ENCODE measurements around the gene CLUH.
"Not testable (repeated sequence)": the region's sequence is repeated elsewhere in the genome, so short reads cannot be mapped to it uniquely, and the experiment has no call there.

Gene CLUH

DNA sequence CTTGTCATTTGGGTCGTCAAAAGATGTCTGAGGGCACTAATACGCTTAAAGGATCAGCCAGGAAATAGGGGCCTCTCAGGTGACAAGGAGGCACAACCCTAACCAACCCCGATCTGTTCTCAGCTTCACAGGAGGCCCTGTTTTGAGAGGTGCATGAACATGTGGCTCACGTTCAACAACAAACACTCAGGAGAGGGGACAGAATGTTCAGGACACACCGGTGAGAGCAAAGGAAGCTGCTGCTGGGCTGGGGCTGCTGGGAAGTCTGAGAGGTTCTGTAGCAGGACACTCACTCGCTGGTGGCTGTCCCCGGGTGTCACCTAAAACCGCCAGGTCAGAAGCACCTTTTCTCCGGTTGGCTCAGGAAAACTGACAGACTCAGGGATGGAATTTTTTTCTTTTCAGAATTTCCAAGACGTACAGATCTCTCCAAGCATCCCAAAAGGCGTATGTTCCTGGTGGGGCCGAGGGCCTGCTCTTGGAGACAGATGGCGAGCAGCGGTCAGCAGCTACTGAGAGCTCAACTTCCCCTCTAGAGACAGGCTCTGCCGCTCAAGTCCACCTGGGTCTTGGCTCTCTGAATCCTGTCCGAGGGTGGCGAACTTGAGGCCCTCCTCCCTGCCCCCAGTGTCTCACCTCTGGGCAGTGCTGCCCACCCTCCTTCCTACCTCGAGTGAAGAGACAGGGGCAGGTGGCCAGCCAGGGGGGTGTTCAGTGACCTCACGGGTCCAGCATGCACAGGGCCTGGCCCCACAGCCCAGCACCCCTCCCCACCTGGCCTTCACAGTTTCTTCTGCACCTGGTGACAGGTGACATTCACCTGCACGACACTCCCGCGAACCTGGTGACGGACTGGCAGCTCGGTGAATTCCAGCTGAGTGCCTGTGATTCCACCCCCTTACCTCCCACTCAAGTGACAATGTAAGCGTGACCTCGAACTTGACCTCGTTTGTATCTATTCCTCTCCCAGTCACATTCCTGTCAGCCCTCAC is 22.9 kb downstream of the CLUH start:
- DNase-seq (ENCODE audit: low read depth, low spot score) = no peak

DNA sequence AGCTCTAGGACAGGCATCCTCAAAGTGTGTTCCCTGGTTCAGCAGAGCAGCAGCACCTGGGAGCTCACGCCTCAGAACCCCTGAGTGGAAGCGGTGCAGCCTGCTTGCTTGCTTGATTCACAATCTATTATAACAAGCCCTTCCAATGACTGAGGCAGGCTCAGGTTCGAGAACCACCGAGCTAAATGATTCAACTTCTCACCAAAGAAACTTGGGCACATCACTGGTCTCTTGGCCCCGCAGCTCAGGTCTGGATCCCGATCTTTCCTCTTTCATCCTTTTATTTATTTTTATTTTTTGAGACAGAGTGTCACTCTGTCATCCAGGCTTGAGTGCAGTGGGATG is 24.5 kb downstream of the CLUH start:
- no peak for DNase-seq (ENCODE audit: low read depth, low spot score)

DNA sequence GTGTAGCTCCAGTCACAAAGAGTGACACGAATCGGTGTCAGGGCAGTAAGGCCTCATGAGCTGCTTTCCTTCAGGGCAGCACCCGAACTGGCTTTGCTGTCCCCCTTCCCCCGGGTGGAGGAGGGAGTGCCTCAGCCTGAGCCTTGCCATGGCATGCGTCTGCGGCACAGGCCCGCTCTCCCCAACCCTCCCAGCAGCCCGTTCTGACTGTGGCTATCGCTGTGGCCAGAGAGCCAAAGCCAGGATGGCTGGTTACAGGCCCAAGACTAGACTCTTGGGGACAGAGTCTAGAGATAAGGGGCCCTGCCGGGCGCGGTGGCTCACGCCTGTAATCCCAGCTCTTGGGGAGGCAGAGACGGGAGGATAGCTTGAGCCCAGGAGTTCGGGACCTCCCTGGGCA is 25.9 kb downstream of the CLUH start:
- DNase-seq (ENCODE audit: low read depth, low spot score) = no peak

DNA sequence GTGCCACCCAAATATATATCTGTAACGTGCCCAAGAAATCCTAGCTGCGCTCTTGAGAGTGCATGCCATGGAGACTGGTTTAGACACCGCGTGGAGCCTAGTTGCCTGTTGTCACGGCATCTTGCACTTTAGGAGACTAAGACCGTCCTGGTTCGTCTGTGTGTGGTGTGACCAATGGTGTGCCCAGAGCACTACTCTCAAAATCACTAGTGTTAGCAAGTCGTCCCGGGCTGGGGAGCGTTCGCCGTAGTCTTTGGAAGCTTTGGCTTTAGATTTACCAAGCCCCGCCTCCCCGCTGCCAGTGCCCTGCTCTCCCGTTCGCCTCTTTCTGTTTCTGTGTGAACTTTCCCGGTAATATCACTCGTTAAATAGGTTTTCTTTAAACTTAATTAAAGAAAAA is 27.0 kb downstream of the CLUH start:
- DNase-seq (ENCODE audit: low read depth, low spot score) = no peak

DNA sequence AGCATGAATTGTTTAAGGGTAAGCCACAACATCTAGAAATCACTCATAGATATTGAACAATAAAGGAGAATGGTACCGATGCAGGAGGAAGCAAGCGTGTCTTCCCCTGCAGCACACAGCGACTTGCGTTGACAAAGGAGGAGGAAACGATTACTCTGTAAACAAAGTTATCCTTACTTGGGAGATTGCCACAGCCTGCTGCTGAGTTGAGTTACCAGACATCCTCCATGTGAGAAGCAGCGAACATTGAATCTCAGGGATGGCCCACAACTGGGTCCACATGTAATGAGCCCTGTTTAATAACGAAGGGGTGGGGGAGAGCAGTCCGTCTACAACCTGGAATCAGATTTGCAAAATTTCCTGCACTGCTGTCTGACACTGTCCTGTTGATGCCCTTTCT is 27.7 kb downstream of the CLUH start:
- no peak for DNase-seq (ENCODE audit: low read depth, low spot score)

DNA sequence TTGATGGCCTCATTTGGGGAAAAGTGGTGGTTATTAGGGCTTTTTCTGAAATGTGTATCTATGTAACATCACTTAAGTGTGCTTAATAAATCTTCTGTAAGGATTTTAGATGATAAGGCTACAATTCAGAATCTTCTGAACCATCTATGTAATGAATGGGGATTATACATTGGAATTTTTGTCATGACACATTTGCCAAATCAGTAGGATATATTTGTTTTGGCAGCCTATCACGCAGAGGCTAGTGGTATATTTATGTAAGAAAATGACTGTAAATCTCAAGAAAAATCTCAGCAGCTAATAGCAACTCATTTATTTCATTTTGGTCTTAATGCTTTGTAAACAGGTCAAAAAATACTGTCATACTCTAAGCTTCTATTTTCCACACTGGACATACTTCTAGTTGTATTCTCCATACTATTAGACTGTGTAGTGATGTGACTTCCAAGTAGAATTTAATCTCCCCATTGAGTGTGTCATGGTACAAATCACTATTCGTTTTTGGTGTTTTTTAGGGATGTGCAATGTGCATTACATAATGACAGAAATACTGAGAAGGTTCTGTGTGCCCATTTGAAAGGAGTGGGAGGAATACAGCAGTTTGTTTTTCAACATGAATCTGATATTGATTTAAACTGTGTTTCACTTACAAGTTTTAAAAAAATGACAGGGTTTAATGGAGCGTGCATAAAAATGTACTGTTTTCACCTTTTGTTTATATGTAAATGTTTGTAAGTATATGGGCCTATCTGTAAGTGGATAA is 29.2 kb downstream of the CLUH start:
- no peak for DNase-seq (ENCODE audit: low read depth, low spot score)

DNA sequence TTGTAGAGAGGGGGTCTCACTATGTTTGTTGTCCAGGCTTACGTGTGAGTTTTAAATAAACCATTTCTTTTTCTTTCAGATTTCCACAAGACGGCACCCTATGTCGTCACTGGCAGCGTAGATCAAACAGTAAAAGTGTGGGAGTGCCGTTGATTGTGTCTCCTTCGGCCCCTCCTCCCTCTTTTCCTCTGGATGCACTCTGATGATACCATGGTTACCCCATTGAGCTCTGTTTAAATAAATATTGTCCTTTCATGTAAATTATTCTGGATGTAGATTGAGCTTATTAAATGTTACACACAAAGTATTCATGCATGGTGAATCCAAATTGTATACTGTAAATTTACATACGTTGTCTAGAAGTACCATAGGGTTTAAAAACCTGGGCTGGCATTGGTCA is 29.9 kb downstream of the CLUH start:
- DNase-seq (ENCODE audit: low read depth, low spot score) = no peak

DNA sequence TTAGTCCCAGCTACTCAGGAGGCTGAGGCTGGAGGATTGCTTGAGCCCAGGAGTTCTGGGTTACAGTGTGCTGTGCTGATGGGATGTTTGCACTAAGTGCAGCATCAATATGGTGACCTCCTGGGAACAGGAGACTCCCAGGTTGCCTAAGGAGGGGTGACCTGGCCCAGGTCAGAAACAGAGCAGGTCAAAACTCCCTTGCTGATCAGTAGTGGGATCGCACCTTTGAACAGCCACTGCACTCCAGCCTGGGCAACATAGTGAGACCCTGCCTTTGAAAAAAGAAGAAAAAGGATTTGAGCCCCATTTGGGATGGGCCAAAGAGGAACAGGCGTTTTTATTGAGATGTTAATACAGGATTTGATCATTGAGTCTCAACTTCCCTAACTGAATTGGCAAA is 30.6 kb downstream of the CLUH start:
- DNase-seq (ENCODE audit: low read depth, low spot score) = no peak

DNA sequence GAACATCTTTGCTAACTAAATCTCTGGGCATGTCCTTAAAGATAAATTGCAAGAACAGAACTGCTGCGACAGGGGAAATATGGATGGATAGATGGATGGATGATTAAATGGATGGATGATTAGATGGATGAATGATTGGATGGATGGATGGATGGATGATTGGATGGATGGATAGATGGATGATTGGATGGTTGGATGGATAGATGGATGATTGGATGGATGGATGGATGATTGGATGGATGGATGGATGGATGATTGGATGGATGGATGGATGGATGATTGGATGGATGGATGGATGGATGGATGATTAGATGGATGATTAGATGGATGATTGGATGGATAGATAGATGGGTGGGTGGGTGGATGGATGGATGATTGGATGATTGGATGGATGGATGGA is 32.3 kb downstream of the CLUH start:
- not testable (repeated sequence) for DNase-seq (ENCODE audit: low read depth, low spot score)

DNA sequence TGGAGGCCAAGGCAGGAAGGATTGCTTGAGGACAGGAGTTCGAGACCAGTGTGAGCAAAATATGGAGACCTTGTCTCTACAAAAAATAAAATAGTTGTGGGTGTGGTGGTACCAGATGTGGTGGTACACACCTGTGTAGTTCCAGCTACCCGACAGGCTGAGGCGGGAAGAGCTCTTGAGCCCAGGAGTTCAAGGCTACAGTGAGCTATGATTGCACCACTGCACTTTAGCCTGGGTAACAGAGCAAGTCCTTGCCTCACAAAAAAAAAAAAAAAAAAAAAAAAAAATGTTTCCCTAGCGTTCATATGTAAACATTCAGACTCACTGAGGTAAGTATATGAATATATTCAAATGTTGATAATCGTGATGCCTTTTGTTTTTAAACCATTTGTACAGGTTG is 39.5 kb downstream of the CLUH start:
- DNase-seq (ENCODE audit: low read depth, low spot score) = no peak

DNA sequence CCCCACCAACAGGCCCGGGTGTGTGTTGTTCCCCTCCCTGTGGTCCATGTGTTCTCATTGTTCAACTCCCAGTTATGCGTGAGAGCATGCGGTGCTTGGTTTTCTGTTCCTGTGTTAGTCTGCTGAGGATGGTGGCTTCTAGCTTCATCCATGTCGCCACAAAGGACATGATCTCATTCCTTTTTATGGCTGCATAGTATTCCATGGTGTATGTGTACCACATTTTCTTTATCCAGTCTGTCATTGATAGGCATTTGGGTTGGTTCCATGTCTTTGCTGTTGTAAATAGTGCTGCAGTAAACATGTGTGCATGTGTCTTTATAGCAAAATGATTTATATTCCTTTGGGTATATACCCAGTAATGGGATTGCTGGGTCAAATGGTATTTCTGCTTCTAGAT is 51.2 kb downstream of the CLUH start:
- DNase-seq (ENCODE audit: low read depth, low spot score) = not testable (repeated sequence)

DNA sequence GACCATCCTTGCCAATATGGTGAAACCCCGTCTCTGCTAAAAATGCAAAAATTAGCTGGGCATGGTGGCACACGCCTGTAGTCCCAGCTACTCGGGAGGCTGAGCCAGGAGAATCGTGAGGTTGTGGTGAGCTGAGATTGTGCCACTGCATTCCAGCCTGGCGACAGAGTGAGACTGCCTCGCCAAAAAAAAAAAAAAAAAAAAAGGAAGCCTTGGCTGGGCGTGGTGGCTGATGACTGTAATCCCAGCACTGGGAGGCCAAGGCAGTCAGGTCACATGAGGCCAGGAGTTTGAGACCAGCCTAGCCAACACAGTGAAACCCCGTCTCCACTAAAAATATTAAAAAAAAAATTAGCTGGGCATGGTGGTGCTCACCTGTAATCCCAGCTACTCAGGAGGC is 52.2 kb downstream of the CLUH start:
- not testable (repeated sequence) for DNase-seq (ENCODE audit: low read depth, low spot score)

DNA sequence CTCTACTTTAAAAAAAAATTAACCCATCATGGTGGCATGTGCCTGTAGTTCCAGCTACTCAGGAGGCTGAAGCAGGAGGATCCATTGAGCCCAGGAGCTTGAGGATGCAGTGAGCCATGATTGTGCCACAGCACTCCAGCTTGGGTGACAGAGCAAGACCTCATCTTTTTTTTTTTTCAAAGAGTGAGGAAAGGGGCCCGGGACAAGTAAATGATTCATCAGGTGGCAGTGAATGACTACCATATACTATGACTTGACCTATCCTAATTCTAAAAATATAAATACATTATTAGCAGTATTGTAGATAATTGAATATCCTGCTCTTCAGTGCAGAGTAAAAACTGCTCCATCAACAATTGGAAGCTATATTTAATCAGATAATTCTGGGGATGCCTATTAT is 55.3 kb downstream of the CLUH start:
- no peak for DNase-seq (ENCODE audit: low read depth, low spot score)

DNA sequence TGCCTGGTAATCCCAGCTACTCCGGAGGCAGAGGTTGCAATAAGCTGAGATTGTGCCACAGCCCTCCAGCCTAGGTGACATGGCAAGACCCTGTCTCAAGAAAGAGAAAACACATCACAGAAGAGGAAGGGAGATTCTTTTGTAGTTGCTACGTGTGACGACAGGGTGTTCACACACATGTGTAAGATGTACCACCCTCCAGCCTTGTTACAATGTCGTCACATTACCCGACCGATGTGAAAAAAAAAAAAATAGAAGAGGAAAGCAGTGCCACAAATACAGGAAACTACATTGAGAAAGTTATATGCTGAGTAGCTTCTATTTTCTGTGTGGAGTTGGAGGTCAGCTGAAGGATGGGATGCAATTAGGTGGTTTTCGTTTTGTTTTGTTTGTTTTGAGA is 56.0 kb downstream of the CLUH start:
- no peak for DNase-seq (ENCODE audit: low read depth, low spot score)

DNA sequence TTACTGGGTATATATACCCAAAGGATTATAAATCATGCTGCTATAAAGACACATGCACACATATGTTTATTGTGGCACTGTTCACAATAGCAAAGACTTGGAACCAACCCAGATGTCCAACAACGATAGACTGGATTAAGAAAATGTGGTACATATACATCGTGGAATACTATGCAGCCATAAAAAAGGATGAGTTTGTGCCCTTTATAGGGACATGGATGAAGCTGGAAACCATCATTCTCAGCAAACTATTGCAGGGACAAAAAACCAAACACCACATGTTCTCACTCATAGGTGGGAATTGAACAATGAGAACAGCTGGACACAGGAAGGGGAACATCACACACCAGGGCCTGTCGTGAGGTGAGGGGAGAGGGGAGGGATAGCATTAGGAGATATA is 58.7 kb downstream of the CLUH start:
- not testable (repeated sequence) for DNase-seq (ENCODE audit: low read depth, low spot score)

DNA sequence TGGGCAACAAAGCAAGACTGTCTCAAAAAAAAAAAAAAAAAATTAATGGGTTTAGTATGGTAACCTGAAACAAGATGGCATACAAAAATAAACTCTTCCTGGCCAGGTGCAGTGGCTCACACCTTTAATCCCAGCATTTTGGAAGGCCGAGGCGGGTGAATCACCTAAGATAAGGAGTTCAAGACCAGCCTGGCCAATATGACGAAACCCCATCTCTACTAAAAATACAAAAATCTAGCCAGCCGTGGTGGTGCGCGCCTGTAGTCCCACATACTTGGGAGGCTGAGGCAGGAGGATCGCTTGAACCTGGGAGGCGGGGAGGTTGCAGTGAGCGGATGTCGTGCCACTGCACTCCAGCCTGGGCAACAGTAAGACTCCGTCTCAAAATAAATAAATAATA is 62.4 kb downstream of the CLUH start:
- no peak for DNase-seq (ENCODE audit: low read depth, low spot score)

DNA sequence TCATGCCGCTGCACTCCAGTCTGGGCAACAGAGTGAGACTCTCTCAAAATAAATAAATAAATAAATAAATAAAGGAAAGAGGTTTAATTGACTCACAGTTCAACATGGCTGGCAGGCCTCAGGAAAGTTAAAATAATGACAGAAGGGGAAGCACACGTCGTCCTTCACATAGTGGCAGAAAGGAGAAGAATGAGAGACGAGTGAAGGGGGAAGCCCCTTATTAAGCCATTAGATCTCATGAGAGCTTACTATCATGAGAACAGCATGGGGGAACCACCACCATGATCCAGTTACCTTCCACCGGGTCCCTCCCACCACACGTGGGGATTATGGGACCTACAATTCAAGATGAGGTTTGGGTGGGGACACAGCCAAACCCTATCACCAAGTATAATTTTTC is 63.6 kb downstream of the CLUH start:
- DNase-seq (ENCODE audit: low read depth, low spot score) = no peak

DNA sequence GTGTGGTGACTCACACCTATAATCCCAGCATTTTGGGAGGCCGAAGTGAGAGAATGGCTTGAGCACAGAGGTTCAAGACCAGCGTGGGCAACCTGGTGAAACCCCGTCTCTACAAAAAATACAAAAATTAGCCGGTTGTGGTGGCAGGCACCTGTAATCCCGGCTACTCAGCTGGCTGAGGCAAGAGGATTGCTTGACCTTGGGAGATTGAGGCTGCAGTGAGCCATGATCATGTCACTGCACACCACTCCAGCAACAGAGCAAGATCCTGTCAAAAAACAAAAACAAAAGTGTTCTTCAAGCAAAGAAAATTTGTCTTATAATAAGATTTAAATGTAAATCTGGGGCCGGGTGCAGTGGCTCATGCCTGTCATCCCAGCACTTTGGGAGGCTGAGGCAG is 66.6 kb downstream of the CLUH start:
- DNase-seq (ENCODE audit: low read depth, low spot score) = no peak

All from activated naive CD8-positive, alpha-beta T cell treated with anti-CD3 and anti-CD28 coated beads, Interleukin-2, amount 50 U/mL, for 16 hours (primary cell).